CD4-positive, alpha-beta T cell treated with Interleukin-6 for 4 hours (primary cell): Measurements from ENCODE around the gene ELP1.
"Not testable (repeated sequence)": the region's sequence is repeated elsewhere in the genome, so short reads cannot be mapped to it uniquely, and the experiment has no call there.

Source experiments
- DNase-seq: peaks from one replicate; pipeline ENCODE4 v3.0.0-alpha.2; 2020; ENCODE audit warnings: mixed read lengths

The ELP1 gene

GRCh38 chr9:108928386-108928785, 5.5 kb downstream of the ELP1 start:
- DNase-seq = no peak

GRCh38 chr9:108924466-108924865, 9.5 kb downstream of the ELP1 start:
- no peak for DNase-seq

- DNase-seq = no peak
These were observed 12.7 kb downstream of the ELP1 start for GRCh38 chr9:108921200-108921599.

- not testable (repeated sequence) for DNase-seq
These were observed 13.5 kb downstream of the ELP1 start for GRCh38 chr9:108920401-108920800.

DNA sequence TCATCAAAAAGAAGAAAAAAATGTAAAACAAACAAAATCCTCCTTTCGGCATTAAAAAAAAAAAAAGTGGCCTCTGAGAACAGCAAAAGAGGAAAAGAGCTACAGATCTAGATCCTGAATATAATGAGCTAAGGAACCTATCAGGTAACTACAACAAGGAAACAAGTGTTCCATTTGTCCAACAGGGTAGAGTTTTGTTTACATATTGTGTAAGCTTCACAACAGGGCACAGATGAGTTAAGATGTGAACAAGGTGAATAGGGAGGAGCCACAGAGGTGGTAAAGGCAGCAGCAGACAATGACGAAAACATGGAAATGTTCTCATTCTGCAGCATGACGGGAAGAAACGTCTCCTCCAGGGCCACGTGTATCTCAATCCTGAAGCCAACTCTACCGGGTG, 14.4 kb downstream of the ELP1 start:
- no peak for DNase-seq

GRCh38 chr9:108913391-108913790, 20.5 kb downstream of the ELP1 start:
- DNase-seq = no peak

DNA sequence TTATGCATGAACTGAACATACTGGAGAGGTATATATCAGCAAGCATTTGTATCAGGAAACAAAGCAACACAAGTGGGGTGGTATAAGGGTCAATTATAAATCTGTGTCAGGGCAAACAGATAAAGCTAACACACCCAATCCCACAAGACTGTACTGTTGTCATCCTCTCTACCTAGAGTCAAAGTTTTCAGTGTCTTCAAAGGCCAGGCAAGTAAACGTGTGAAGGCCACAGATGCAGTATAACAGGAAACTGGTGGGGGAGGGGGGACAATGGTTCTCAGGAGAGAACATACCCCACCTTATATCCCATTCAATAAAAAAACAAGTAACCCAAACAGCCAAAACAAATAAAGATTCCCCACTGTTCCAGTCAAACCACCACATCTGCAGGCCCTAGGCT, 22.1 kb downstream of the ELP1 start:
- DNase-seq = peak; percentile 42

DNA sequence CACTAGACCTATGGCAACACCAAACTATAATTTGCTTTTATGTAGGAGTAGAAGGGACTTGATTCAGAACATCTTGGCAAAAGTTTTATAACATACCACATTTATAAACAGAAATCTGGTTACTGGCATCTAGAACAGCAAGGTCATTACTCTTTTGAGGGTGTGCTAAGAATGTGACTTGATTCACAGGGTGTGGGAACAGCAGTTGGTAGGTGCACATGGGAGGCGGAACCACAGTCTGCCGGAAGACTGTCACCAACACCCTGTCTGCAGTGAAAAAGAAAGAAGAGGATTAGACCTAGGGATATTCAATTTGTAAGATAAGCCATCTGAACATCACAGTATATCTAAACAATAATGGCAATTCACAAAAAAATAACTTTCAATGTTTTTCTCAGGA, 23.0 kb downstream of the ELP1 start:
- no peak for DNase-seq

DNA sequence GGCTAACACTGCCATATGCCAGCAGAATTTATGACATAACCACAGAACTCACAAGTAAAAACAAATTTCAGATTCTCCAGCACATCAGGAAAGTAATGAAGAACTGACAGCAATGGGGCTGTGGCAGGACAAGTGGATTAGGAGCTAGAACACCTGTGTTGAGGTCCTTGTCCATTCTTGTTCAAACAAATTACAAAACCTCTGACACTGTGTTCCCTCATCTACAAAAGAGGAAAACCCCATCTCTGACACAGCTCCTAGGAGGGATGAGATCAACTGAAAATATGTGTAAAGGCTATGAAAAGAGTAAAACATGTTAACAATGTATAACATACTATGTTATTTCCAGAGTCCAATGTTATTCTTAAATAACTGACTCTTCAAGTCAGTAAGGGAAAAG, 23.5 kb downstream of the ELP1 start:
- no peak for DNase-seq

- no peak for DNase-seq
These were observed 28.4 kb downstream of the ELP1 start for GRCh38 chr9:108905494-108905893.

- DNase-seq = no peak
These were observed 29.8 kb downstream of the ELP1 start for GRCh38 chr9:108904161-108904560.

- no peak for DNase-seq
These were observed 30.4 kb downstream of the ELP1 start for GRCh38 chr9:108903420-108904103.

DNA sequence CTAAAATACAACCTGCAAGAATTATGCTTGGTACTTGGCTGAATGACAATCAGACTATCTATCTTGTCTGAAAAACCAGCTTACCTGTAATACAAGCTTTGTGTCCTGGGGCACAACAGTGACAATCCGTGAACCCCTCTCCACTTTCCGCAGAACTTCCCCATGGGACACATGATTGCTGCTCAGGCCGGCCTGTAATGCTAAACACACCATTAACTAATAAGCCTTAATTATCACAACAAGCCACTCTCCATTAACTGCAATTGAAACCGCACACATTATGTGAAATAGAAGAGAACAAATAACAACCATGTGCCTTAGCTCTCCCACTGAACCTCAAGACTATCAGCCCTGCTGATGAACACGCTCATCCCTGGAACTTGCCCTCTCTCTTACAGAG, 33.7 kb downstream of the ELP1 start:
- no peak for DNase-seq

DNA sequence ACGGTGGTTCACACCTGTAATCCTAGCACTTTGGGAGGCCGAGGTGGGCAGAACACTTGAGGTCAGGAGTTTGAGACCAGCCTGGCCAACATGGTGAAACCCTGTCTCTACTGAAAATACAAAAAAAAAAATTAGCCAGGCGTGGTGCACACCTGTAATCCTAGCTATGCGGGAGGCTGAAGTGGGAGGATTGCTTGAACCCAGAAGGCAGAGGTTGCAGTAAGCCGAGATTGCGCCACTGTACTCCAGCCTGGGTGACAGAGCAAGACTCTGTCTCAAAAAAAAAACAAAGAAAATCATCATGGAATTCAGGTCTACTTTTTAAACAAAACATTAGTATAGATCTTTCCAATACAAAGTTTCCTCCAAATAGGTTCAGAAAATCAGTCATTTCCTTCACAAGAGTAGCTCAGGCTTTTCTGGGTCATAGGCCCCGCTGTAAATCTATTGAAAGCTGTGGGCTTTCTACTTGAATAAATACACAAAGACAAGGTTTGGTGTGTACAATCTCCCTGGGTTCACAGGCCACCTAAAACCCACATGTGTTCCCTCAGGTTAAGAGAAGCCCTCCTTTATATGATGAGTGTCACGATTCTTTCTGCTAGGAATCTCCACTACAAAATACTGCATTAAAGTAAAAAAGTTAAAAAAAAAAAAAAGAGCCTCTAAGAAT, 34.8 kb downstream of the ELP1 start:
- DNase-seq = not testable (repeated sequence)

- DNase-seq = no peak
These were observed 36.4 kb downstream of the ELP1 start for GRCh38 chr9:108897324-108898096.

- DNase-seq = no peak
These were observed 39.5 kb downstream of the ELP1 start for GRCh38 chr9:108894225-108894997.

DNA sequence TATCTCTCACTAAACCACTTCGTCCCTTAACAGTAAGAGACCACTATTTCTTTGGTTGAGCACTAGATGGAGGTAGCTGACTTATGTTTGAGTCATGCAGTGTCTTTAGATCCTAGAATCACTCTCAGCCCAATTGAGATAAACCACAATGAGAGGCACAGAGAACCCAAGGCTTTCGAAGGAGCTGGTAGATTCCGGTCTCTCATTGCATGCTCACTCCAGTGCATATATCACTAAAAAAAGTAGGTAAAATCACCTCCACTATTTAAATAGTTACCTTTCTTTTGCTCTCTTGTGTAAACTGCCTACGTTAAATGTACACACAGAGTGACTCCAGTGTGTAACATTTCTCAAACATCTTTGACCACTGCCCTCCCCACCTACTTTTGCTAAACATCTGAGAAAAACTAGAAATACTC, 44.3 kb downstream of the ELP1 start:
- DNase-seq = no peak

DNA sequence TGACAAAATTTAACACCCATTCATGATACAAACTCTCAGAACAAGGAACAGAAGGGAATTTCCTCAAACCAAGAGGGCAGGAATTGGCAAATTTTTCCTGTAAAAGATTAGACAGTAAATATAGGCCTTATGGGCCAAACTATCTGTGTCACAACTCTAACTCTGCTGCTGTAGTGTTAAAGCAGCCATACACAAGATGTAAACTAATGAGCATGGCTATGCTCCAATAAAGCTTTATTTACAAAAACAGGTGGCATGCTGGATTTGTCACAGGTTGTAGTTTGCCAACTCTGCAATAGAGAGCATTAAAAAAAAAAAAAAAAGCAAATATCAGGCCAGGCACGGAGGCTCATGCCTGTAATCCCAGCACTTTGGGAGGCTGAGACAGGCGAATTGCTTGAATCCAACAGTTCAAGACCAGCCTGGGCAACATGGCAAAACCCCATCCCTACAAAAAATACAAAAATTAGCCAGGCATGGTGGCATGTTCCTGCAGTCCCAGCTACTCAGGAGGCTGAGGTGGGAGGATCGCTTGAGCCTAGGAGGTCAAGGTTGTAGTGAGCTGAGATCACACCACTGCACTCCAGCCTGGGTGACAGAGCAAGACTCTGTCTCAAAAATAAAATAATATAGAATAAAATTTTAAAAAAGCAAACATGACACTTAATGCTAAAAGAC, 47.2 kb downstream of the ELP1 start:
- DNase-seq = not testable (repeated sequence)

GRCh38 chr9:108885643-108886348, 48.1 kb downstream of the ELP1 start:
- DNase-seq = no peak

GRCh38 chr9:108884701-108885100, 49.2 kb downstream of the ELP1 start:
- no peak for DNase-seq

DNA sequence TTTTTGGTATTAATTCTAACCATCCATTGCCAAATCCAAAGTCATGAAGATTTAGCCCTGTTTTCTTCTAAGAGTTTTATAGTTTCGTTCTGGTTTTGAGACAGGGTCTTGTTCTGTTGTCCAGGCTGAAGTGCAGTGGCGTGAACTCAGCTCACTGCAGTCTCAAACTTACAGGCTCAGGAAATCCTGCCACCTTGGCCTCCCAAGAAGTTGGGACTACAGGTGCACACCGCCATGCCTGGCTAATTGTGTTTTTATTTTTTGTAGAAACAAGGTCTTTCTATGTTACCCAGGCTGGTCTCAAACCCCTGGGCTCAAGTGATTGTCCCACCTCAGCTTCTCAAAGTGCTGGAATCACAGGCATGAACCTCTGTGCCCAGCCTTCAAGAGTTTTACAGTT, 50.8 kb downstream of the ELP1 start:
- DNase-seq = no peak
